CD4-positive, alpha-beta T cell treated with Interleukin-15 for 4 hours (primary cell): ENCODE results near the gene TMEM254.
A peak's percentile ranks its signal among the peaks of the same experiment; 100 is the strongest.
"Not testable (repeated sequence)": the region's sequence is repeated elsewhere in the genome, so short reads cannot be mapped to it uniquely, and the experiment has no call there.

ENCODE experiments used
- DNase-seq: peaks from one replicate; pipeline ENCODE4 v3.0.0-alpha.2; 2020; ENCODE audit warnings: low spot score

TMEM254 gene

GRCh38 chr10:80077869-80078447 is 507 bp upstream of the TMEM254 start:
- no peak for DNase-seq

GRCh38 chr10:80079312-80079719 is 851 bp downstream of the TMEM254 start:
- DNase-seq: no peak

GRCh38 chr10:80081026-80081425 is 2.6 kb downstream of the TMEM254 start:
- DNase-seq: no peak

- no peak for DNase-seq
These were observed 3.6 kb downstream of the TMEM254 start for GRCh38 chr10:80081801-80082750.

GRCh38 chr10:80090121-80090520 is 11.7 kb downstream of the TMEM254 start:
- DNase-seq: no peak

- no peak for DNase-seq
These were observed 15.8 kb downstream of the TMEM254 start for GRCh38 chr10:80094231-80094630.

GRCh38 chr10:80098272-80098671 is 19.8 kb downstream of the TMEM254 start:
- not testable (repeated sequence) for DNase-seq

GRCh38 chr10:80099295-80099694 is 20.8 kb downstream of the TMEM254 start:
- not testable (repeated sequence) for DNase-seq

- no peak for DNase-seq
These were observed 21.7 kb downstream of the TMEM254 start for GRCh38 chr10:80100116-80100515.

GRCh38 chr10:80100861-80101695 is 22.6 kb downstream of the TMEM254 start:
- no peak for DNase-seq

- peak; percentile 28 for DNase-seq
These were observed 25.8 kb downstream of the TMEM254 start for GRCh38 chr10:80104066-80104926.

GRCh38 chr10:80108576-80109239 is 30.2 kb downstream of the TMEM254 start:
- DNase-seq: no peak

GRCh38 chr10:80110986-80111385 is 32.5 kb downstream of the TMEM254 start:
- no peak for DNase-seq

- no peak for DNase-seq
These were observed 40.2 kb downstream of the TMEM254 start for GRCh38 chr10:80118669-80119068.

GRCh38 chr10:80122110-80122710 is 43.7 kb downstream of the TMEM254 start:
- no peak for DNase-seq

GRCh38 chr10:80122746-80123145 is 44.3 kb downstream of the TMEM254 start:
- DNase-seq: no peak

GRCh38 chr10:80126876-80127275 is 48.4 kb downstream of the TMEM254 start:
- DNase-seq: no peak

GRCh38 chr10:80131499-80131901 is 53.0 kb downstream of the TMEM254 start:
- no peak for DNase-seq

- no peak for DNase-seq
These were observed 54.1 kb downstream of the TMEM254 start, which contains the start of gene PLAC9 for GRCh38 chr10:80132299-80133139. Gene PLAC9, plus strand, starts transcription at chr10:80132730. Its CDS starts 33 bp downstream, at chr10:80132763.
